Measurements from ENCODE around the gene CRISPLD2.

DNA sequence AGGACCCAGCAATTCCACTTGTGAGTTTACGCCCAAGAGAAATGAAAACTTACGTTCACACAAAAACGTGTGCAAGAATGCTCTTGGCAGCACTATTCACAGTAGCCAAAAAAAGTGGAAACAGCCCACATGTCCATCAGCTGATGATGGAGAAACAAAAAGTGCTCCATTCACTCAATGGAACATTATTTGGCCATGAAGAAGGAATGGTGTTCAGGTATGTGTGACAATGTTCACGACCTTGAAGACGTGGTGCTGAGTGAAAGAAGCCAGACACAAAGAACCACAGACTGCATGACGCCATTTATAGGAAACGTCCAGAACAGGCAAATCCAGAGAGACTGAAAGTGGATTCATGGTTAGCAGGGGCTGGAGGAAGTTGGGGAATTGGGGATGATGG lies 106.7 kb downstream of the CRISPLD2 start:
- TF ChIP-seq, protein P1, sequence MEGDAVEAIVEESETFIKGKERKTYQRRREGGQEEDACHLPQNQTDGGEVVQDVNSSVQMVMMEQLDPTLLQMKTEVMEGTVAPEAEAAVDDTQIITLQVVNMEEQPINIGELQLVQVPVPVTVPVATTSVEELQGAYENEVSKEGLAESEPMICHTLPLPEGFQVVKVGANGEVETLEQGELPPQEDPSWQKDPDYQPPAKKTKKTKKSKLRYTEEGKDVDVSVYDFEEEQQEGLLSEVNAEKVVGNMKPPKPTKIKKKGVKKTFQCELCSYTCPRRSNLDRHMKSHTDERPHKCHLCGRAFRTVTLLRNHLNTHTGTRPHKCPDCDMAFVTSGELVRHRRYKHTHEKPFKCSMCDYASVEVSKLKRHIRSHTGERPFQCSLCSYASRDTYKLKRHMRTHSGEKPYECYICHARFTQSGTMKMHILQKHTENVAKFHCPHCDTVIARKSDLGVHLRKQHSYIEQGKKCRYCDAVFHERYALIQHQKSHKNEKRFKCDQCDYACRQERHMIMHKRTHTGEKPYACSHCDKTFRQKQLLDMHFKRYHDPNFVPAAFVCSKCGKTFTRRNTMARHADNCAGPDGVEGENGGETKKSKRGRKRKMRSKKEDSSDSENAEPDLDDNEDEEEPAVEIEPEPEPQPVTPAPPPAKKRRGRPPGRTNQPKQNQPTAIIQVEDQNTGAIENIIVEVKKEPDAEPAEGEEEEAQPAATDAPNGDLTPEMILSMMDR (conservative IDR thresholded peaks at IDR 0.05 in 1 of 2, IDR thresholded peaks at IDR 0.05 in 1 of 2; ENCODE audit: low read depth in 1 of 2, low read length in 2 of 2): no peak
- TF ChIP-seq EZH2 (IDR thresholded peaks at IDR 0.05; ENCODE audit: low read length, missing control alignments): no peak
